ENCODE data around the gene CEP164.
A peak's percentile ranks its signal among the peaks of the same experiment; 100 is the strongest.

The CEP164 gene

DNA sequence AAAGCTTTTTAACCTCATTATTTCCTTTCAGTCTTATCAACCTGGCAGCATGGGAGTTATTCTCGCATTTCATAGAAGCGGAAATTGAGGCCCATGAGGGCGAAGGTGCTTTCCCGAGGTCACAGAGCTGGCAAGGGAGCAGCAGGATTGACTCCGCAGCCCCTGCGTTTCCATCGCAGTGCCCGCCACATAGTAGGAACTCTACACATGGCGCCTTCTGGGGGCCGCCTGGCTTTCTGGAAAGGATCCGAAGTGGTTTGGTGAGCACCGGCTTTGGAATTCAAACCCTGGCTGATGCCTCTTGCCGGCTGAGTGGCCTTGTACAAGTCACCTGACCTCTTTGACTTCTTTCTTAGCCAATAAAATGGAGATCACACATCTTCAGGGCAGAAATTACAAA lies 93.4 kb downstream of the CEP164 start:
- TF ChIP-seq, protein P1, sequence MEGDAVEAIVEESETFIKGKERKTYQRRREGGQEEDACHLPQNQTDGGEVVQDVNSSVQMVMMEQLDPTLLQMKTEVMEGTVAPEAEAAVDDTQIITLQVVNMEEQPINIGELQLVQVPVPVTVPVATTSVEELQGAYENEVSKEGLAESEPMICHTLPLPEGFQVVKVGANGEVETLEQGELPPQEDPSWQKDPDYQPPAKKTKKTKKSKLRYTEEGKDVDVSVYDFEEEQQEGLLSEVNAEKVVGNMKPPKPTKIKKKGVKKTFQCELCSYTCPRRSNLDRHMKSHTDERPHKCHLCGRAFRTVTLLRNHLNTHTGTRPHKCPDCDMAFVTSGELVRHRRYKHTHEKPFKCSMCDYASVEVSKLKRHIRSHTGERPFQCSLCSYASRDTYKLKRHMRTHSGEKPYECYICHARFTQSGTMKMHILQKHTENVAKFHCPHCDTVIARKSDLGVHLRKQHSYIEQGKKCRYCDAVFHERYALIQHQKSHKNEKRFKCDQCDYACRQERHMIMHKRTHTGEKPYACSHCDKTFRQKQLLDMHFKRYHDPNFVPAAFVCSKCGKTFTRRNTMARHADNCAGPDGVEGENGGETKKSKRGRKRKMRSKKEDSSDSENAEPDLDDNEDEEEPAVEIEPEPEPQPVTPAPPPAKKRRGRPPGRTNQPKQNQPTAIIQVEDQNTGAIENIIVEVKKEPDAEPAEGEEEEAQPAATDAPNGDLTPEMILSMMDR (IDR thresholded peaks at IDR 0.05; ENCODE audit: low read depth, low read length) = no peak
- DNase-seq = no peak
- H3K36me3 ChIP-seq = no peaks in the 10 kb centered on the region
- no peaks in the 10 kb centered on the region for H3K9me3 ChIP-seq (ENCODE audit: severe bottlenecking)
- H3K4me3 ChIP-seq (ENCODE audit: low read depth, low read length) = no peak overlapping the region
- no peaks in the 10 kb centered on the region for H3K27me3 ChIP-seq (ENCODE audit: insufficient read depth, low read depth, severe bottlenecking)
- no peak overlapping the region for H3K27ac ChIP-seq

DNA sequence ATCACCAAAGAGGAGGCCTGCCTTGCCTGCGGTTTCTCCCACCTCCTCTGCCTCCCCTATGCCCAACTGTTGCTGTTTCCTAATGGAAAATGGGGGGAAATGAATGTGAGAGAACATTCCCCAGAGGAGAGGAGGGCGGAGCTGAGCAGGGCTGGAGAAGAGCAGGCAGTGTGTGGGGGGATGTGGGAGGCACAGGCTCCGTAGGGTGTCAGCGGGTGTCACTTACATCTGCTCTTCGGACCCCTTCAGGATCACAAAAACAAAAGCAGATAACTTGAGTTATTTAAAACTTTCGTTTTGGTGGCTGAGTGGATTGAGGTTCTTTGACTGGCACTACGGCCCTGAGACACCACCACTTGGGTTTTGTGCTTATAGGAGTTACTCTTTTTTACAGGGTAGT lies 93.8 kb downstream of the CEP164 start:
- no peaks in the 10 kb centered on the region for H3K27me3 ChIP-seq (ENCODE audit: insufficient read depth, low read depth, severe bottlenecking)
- no peak overlapping the region for H3K27ac ChIP-seq
- H3K4me3 ChIP-seq (ENCODE audit: low read depth, low read length) = no peak overlapping the region
- H3K9me3 ChIP-seq (ENCODE audit: severe bottlenecking) = no peaks in the 10 kb centered on the region
- no peaks in the 10 kb centered on the region for H3K36me3 ChIP-seq
- no peak for DNase-seq
- TF ChIP-seq, protein P1 (IDR thresholded peaks at IDR 0.05; ENCODE audit: low read depth, low read length) = no peak

DNA sequence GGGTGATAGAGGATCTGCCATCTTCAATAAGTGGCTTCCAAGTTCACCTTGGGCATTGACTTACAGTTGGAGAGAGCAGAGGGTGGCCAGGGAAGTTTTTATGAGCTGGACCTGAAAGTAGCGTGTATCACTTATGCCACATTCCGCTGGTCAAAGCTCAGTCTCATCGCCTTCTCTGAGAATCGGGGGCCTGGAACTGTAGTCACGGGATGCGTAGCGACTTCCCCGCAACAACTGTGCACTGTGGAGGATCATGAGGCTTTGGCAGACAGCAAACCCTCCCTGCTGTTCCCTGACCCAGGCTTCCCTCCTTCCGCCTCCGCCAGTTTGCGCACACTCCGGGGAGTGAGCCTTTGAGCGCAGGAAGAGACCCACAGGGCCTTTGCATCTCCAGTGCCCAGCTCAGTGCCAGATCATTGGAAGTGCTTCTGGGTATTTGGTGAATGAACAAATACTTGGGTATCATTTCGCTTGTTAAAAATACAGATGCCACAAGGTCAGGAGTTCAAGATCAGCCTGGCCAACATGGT lies 95.5 kb downstream of the CEP164 start:
- no peaks in the 10 kb centered on the region for H3K27me3 ChIP-seq (ENCODE audit: insufficient read depth, low read depth, severe bottlenecking)
- no peak overlapping the region for H3K27ac ChIP-seq
- TF ChIP-seq, protein P1 (IDR thresholded peaks at IDR 0.05; ENCODE audit: low read depth, low read length) = no peak
- DNase-seq = no peak
- H3K9me3 ChIP-seq (ENCODE audit: severe bottlenecking) = no peaks in the 10 kb centered on the region
- H3K36me3 ChIP-seq = no peaks in the 10 kb centered on the region
- H3K4me3 ChIP-seq (ENCODE audit: low read depth, low read length) = no peak overlapping the region

DNA sequence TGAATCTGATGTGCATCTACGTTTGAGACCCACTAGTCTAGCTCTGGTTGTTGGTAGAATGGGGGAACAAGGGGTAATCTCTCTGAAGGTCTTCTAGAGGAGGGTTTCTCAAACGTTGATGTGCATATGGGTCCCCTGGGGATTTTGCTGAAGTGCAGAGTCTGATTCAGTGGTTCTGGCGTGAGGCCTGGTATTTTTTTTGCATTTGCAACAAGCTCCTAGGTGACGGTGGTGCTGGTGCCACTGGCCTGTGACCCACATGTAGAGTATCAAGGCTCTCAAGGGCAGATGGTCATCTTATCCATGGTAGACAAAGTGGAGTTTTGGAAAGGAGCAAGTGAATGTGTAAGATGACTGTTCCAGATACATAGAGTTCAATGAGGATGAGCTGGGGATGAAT lies 97.1 kb downstream of the CEP164 start:
- DNase-seq = no peak
- H3K4me3 ChIP-seq (ENCODE audit: low read depth, low read length) = no peak overlapping the region
- H3K36me3 ChIP-seq = no peaks in the 10 kb centered on the region
- no peak overlapping the region for H3K27ac ChIP-seq
- H3K27me3 ChIP-seq (ENCODE audit: insufficient read depth, low read depth, severe bottlenecking) = no peaks in the 10 kb centered on the region
- no peaks in the 10 kb centered on the region for H3K9me3 ChIP-seq (ENCODE audit: severe bottlenecking)
- TF ChIP-seq, protein P1 (IDR thresholded peaks at IDR 0.05; ENCODE audit: low read depth, low read length) = no peak

DNA sequence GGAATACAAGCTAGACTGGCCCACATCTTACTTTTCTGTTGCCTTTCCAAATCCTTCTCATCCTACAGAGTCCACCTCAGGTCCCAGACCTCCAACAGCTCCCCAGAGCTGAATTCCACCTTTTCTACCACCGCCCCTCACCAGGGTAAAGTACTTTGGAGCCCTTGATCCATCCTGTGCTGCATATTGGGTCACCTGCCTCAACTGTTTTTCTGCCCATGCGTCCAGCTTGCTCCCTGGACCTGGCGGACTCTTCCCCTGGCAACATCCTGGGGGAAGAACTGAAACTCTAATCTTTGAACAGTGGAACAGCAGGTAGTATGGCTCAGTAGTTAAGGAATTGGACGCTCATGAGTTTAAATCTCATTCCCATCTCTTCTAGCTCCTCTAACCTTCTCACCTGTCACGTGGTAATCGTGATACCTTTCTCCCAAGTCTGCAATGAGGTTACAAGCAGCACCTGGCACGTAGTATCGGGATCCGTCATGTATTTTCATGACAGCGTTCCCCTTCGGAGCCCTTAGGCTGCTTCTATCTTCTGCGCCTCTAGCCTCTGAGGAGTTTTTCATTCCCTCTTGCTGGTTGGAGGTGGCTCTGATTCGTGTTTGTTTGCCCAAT lies 98.1 kb downstream of the CEP164 start:
- Histone ChIP-seq H3K4me3 (ENCODE audit: low read depth, low read length) (no peak overlapping the region), H3K36me3 (no peaks in the 10 kb centered on the region), H3K27me3 (ENCODE audit: insufficient read depth, low read depth, severe bottlenecking) (no peaks in the 10 kb centered on the region), H3K27ac (no peak overlapping the region), H3K9me3 (ENCODE audit: severe bottlenecking) (no peaks in the 10 kb centered on the region)
- DNase-seq = no peak
- TF ChIP-seq, protein P1 (IDR thresholded peaks at IDR 0.05; ENCODE audit: low read depth, low read length) = no peak

DNA sequence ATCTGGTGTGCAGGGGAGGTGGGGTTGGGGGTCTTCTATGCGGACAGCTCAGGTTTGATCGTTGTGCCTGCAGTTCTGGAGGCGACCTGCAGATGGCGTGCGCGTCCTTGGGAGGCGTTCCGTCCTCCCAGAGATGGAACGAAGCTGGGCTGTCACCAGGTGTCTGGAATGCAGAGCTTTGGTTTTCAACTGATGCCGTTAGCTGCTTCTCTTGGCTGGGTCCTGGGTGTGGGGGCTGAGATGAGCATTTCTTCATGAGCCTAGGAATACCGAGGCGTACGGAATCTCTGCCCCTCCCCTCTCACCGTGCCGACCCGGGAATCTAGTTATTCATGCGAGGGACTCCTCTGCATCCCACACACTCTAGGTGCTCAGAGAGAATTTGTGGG lies 98.6 kb downstream of the CEP164 start:
- no peak overlapping the region for H3K27ac ChIP-seq
- H3K27me3 ChIP-seq (ENCODE audit: insufficient read depth, low read depth, severe bottlenecking) = no peaks in the 10 kb centered on the region
- TF ChIP-seq, protein P1 (IDR thresholded peaks at IDR 0.05; ENCODE audit: low read depth, low read length) = peak; percentile 97
- H3K36me3 ChIP-seq = no peaks in the 10 kb centered on the region
- H3K4me3 ChIP-seq (ENCODE audit: low read depth, low read length) = no peak overlapping the region
- no peaks in the 10 kb centered on the region for H3K9me3 ChIP-seq (ENCODE audit: severe bottlenecking)
- peak; percentile 84 for DNase-seq
